HCT116 (cell line): Measurements from ENCODE around the gene NUMA1. TPM values are rescaled to one million over a fixed set of nuclear protein-coding genes. Genes with fewer than 3 reads are reported as not detected.

Source experiments
- ATAC-seq: fragments of 200-7000 bp; cut with Tn5 transposase; 2 replicates; pipeline ENCODE4 v1.9.1; 2020; ENCODE audit warnings: mild to moderate bottlenecking, moderate library complexity
- BruUV-seq: library from RNA; stranded (reverse); fragments of 400-500 nt; replicated peaks from 2 replicates; lab custom pipeline; 2021; lab: Mats Ljungman, UMichigan
- CTCF ChIA-PET: fragments of 300-600 bp; sonication (Branson Sonifier 250); formaldehyde crosslinking; loops from one replicate; lab custom pipeline; 2021; ENCODE audit warnings: antibody characterized with exemption; lab: Charles Lee
- POLR2A ChIA-PET: fragments of 300-600, 350-600 bp; sonication (Branson Sonifier 250); formaldehyde crosslinking; loops from one replicate; lab custom pipeline; 2021; ENCODE audit warnings: antibody characterized with exemption; lab: Charles Lee
- RAD21 ChIA-PET, 2 experiments: fragments of 300-600 bp; sonication (Branson Sonifier 250); formaldehyde crosslinking; loops; one replicate each; lab custom pipeline; 2023; ENCODE audit warnings: low total read pairs in 2 of 2; ENCODE audit not compliant: uncharacterized antibody in 2 of 2, unreplicated experiment in 2 of 2, low non-redundant PET in 1 of 2; lab: Charles Lee
- DNase-seq: peaks from one replicate; pipeline ENCODE4 v3.0.0-alpha.2; 2010; ENCODE audit warnings: low read depth, low spot score
- H2AFZ ChIP-seq: fragments of 200-600 bp; shearing (Covaris generic), sonication (generic); 2 replicates; pipeline ENCODE4 v1.6.1; 2017; ENCODE audit warnings: low read depth, mixed run types, mixed read lengths, antibody characterized with exemption, low read length; ENCODE audit not compliant: poor library complexity, severe bottlenecking
- H3K27ac ChIP-seq: 2 replicates; pipeline ENCODE4 v1.5.1; 2012; ENCODE audit warnings: low read depth, low read length
- H3K27me3 ChIP-seq: fragments of 200-600 bp; sonication (generic); 2 replicates; pipeline ENCODE4 v1.6.1; 2016; ENCODE audit warnings: mixed run types, low read length, mixed read lengths; ENCODE audit not compliant: insufficient read depth
- H3K36me3 ChIP-seq, 2 experiments: fragments of 200-500 bp in 1 of 2; fragments of 200-600 bp in 1 of 2; sonication (Bioruptor generic) in 1 of 2; sonication (generic) in 1 of 2; 2 replicates each; pipeline versions ENCODE4 v1.5.1 to v1.6.1; 2014 to 2016; ENCODE audit warnings: low read length in 2 of 2, inconsistent platforms in 1 of 2, mixed read lengths in 1 of 2, mixed run types in 1 of 2; ENCODE audit not compliant: insufficient read depth in 2 of 2, control insufficient read depth in 1 of 2
- H3K4me1 ChIP-seq, 2 experiments: fragments of 200-600 bp in 1 of 2; sonication (generic) in 1 of 2; 2 replicates each; pipeline versions ENCODE4 v1.5.1 to v1.6.1; 2012 to 2017; ENCODE audit warnings: low read length in 2 of 2, inconsistent platforms in 1 of 2, mild to moderate bottlenecking in 1 of 2, mixed read lengths in 1 of 2, mixed run types in 1 of 2, moderate library complexity in 1 of 2; ENCODE audit not compliant: insufficient read depth in 2 of 2, control insufficient read depth in 1 of 2
- H3K4me2 ChIP-seq: fragments of 200-600 bp; sonication (generic); 2 replicates; pipeline ENCODE4 v1.6.1; 2017; ENCODE audit warnings: mixed run types, low read length, mixed read lengths
- H3K4me3 ChIP-seq, 2 experiments: fragments of 200-600 bp in 1 of 2; sonication (generic) in 1 of 2; replicated peaks in 1 of 2; 2 replicates each; pipeline ENCODE4 v1.5.1; 2011 to 2016; ENCODE audit warnings: low read length in 2 of 2, control low read depth in 1 of 2, low read depth in 1 of 2, mild to moderate bottlenecking in 1 of 2, mixed read lengths in 1 of 2, mixed run types in 1 of 2
- H3K79me2 ChIP-seq: fragments of 200-600 bp; sonication (generic); 2 replicates; pipeline ENCODE4 v1.6.1; 2017; ENCODE audit warnings: mild to moderate bottlenecking, mixed run types, low read length, moderate library complexity, mixed read lengths; ENCODE audit not compliant: insufficient read depth
- H3K9ac ChIP-seq: fragments of 200-600 bp; sonication (generic); 2 replicates; pipeline ENCODE4 v1.6.1; 2016; ENCODE audit warnings: low read length, mixed read lengths
- H3K9me2 ChIP-seq: fragments of 200-600 bp; sonication (generic), shearing (Covaris generic); 2 replicates; pipeline ENCODE4 v1.6.1; 2017; ENCODE audit warnings: mixed run types, mild to moderate bottlenecking, moderate library complexity; ENCODE audit not compliant: insufficient read depth
- H3K9me3 ChIP-seq, 2 experiments: fragments of 200-500 bp in 1 of 2; fragments of 200-600 bp in 1 of 2; sonication (Bioruptor generic) in 1 of 2; sonication (generic) in 1 of 2; 2 replicates each; pipeline ENCODE4 v1.6.1; 2014 to 2017; ENCODE audit warnings: low read length in 2 of 2, mixed read lengths in 2 of 2, inconsistent platforms in 1 of 2, low read depth in 1 of 2, mild to moderate bottlenecking in 1 of 2, mixed run types in 1 of 2, moderate library complexity in 1 of 2; ENCODE audit not compliant: control insufficient read depth in 1 of 2, insufficient read depth in 1 of 2
- H4K20me1 ChIP-seq: fragments of 200-600 bp; sonication (generic), shearing (Covaris generic); 2 replicates; pipeline ENCODE4 v1.6.1; 2017; ENCODE audit warnings: mixed run types, mild to moderate bottlenecking, moderate library complexity; ENCODE audit not compliant: insufficient read depth
- CBX3 ChIP-seq: IDR thresholded peaks from 2 replicates; pipeline ENCODE4 v1.6.1; 2012; ENCODE audit warnings: low read depth
- CEBPB ChIP-seq: IDR thresholded peaks from 2 replicates; pipeline ENCODE4 v1.6.1; 2012; ENCODE audit warnings: low read depth
- EGR1 ChIP-seq: IDR thresholded peaks from 2 replicates; pipeline ENCODE4 v1.6.1; 2012; ENCODE audit warnings: low read depth
- ELF1 ChIP-seq: IDR thresholded peaks from 2 replicates; pipeline ENCODE4 v1.6.1; 2012; ENCODE audit warnings: low read depth, borderline replicate concordance
- EZH2 ChIP-seq: fragments of 200-600 bp; sonication (generic); IDR thresholded peaks from 2 replicates; pipeline ENCODE4 v1.6.1; 2017; ENCODE audit warnings: antibody characterized with exemption, mixed run types
- POLR2A ChIP-seq: IDR thresholded peaks from 2 replicates; pipeline ENCODE4 v1.7.0; 2011; ENCODE audit warnings: borderline replicate concordance; ENCODE audit not compliant: insufficient read depth, insufficient read length; ENCODE audit errors: extremely low read depth
- RAD21 ChIP-seq: IDR thresholded peaks from 2 replicates; pipeline ENCODE4 v1.6.1; 2012; ENCODE audit warnings: low read depth, mild to moderate bottlenecking
- SIN3A ChIP-seq: IDR thresholded peaks from 2 replicates; pipeline ENCODE4 v1.6.1; 2012; ENCODE audit warnings: low read depth
- SP1 ChIP-seq: IDR thresholded peaks from 2 replicates; pipeline ENCODE4 v1.6.1; 2012; ENCODE audit warnings: low read depth
- SRF ChIP-seq: IDR thresholded peaks from 2 replicates; pipeline ENCODE4 v1.6.1; 2012; ENCODE audit warnings: low read depth
- TCF7L2 ChIP-seq: IDR thresholded peaks from 2 replicates; pipeline ENCODE4 v1.7.0; 2011; ENCODE audit warnings: borderline replicate concordance, inconsistent platforms; ENCODE audit not compliant: insufficient read depth, insufficient read length; ENCODE audit errors: extremely low read depth
- YY1 ChIP-seq: IDR thresholded peaks from 2 replicates; pipeline ENCODE4 v1.6.1; 2011; ENCODE audit warnings: low read length, low read depth, moderate library complexity, mild to moderate bottlenecking; ENCODE audit not compliant: insufficient replicate concordance; ENCODE audit errors: extremely low read depth
- ZFX ChIP-seq: fragments of 450-650 bp; IDR thresholded peaks from 2 replicates; pipeline ENCODE4 v1.6.1; 2017
- ZNF274 ChIP-seq: fragments of 200-500 bp; sonication (Bioruptor generic); IDR thresholded peaks from 2 replicates; pipeline ENCODE4 v1.6.1; 2014; ENCODE audit warnings: mild to moderate bottlenecking, low read depth, low read length, inconsistent platforms
- intact Hi-C: fragments of 100-400 bp; cut with micrococcal nuclease; formaldehyde crosslinking; loops from 2 replicates; pipeline ENCODE4 v1.10.0; 2022
- total RNA-seq: library from RNA; stranded (reverse); gene quantifications from one replicate; pipeline ENCODE4 v1.2.1, GENCODE V29; 2021; ENCODE audit not compliant: unreplicated experiment
- TF ChIP-seq, protein P1 (sequence below): IDR thresholded peaks from 2 replicates; pipeline ENCODE4 v1.6.1; 2012
- TF ChIP-seq, protein P2 (sequence below): IDR thresholded peaks from 2 replicates; pipeline ENCODE4 v1.6.1; 2012
- TF ChIP-seq, protein P3 (sequence below), 3 experiments: fragments of 200-600 bp in 1 of 3; sonication (generic) in 1 of 3; IDR thresholded peaks in 2 of 3; conservative IDR thresholded peaks in 1 of 3; 2 replicates each; pipeline ENCODE4 v1.5.1; 2012 to 2017; ENCODE audit warnings: low read depth in 2 of 3, low read length in 2 of 3, antibody characterized with exemption in 1 of 3, borderline replicate concordance in 1 of 3, control low read depth in 1 of 3, mild to moderate bottlenecking in 1 of 3, mixed read lengths in 1 of 3, mixed run types in 1 of 3, moderate library complexity in 1 of 3; ENCODE audit not compliant: insufficient read depth in 1 of 3
- TF ChIP-seq, protein P4 (sequence below): IDR thresholded peaks from 2 replicates; pipeline ENCODE4 v1.6.1; 2011; ENCODE audit warnings: mild to moderate bottlenecking, low read length, moderate library complexity; ENCODE audit not compliant: insufficient replicate concordance; ENCODE audit errors: extremely low read depth

The NUMA1 gene
- total RNA-seq, 1 experiment from 2014 or later, result 133 TPM

DNA sequence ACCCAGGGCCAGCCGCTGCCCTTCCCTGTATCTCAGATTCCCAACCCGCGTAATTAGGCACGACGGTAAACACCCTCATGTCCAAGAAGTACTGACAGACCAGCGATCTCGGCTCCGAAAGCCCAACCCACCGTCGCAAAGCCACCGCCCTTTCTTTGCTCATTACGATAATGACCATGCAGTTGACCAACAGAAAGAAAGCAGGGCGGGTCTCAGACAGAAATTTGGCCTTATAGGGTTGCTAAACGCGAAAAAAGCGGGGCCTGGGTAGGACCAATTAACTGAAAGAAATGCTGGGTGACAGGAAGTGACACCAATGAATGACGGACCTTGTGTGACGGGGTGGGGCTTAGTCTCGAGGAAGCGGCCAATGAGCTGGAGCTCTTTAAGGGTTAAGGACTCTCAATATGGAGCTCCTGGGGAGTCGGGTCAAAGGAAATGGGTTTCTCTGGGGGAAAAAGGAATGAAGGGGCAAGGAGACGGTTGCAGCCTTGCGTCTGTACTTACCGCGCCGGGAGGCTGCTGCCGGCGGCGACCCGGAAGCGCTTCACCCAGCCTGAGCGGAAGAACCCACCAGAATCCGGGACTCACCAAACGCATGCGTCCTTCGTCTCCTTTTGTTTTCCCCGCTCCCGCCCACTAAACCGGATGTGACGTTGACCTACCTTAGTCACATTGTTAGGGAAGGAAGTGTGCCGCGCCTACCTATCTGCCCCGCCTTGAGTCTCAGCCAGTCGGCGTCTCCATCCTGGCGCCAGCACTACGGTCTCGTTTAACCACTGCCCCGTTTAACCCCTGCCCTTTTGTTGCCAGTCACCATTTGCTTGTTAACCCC, 32.0 kb upstream of the NUMA1 start, which contains the start of gene ANAPC15 (continued):
- TF ChIP-seq, protein P1, sequence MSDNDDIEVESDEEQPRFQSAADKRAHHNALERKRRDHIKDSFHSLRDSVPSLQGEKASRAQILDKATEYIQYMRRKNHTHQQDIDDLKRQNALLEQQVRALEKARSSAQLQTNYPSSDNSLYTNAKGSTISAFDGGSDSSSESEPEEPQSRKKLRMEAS, result peak; percentile 41; the same call in 1 of the 2 replicates
- TF ChIP-seq ZFX (peak; percentile 1; the same call in 1 of the 2 replicates), SIN3A (peak; percentile 68), SRF (peak; percentile 99), POLR2A (peak; percentile 94), EGR1 (peak; percentile 81), SP1 (peak; percentile 94), ELF1 (peak; percentile 71; the same call in 1 of the 2 replicates), YY1 (no peak)
- TF ChIP-seq, protein P2, sequence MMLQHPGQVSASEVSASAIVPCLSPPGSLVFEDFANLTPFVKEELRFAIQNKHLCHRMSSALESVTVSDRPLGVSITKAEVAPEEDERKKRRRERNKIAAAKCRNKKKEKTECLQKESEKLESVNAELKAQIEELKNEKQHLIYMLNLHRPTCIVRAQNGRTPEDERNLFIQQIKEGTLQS, result no peak
- TF ChIP-seq, all 23 proteins: peak for 11

DNA sequence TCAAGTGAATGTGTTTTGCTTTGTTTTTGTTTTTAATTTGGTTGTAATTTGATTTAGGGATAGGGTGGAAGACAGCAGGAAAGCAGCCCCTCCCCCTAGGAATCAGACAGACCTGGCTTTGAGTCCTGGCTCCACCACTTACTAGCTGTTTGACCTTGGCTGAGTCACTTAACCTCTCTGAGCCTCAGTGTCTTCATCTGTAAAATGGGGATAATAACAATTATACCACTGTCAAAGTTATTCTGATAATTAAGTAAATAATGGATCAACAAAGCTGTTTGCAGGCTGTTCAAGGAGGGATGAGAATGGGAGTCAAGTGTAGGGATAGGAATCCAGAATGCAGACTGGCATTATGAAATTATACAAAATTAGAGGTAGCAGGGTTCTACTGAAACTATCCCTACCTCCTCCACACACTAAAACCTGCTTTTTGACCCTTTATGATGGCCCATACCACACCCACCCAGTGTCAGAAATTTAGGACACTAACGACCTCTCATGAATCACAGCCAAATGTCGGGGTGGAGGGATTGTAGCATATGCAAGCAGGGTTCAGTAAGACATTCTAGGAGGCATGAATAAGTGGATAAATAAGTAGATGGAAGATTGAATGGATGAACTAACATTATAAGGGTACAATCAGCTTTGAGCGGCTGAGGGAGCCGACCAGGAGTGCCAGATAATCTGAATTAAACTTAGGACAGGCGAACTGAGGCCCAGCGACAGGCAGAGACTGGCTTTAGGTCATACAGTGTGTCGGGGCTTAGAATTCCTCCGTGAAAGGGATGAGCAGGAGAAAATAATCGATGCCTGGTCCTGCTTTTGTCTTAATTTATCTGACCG, 31.2 kb upstream of the NUMA1 start:
- H3K9me2 ChIP-seq, result no peaks in the 10 kb centered on the region
- H3K9ac ChIP-seq, result peak overlapping the region; percentile 83
- peak overlapping the region; percentile 60 to 82 for H3K4me3 ChIP-seq
- ATAC-seq (peak; percentile 8; the same call in 1 of the 2 replicates), DNase-seq (no peak)
- no peaks in the 10 kb centered on the region for H3K27me3 ChIP-seq
- H3K79me2 ChIP-seq, result no peaks in the 10 kb centered on the region
- peaks cover 4 to 20% of the 10 kb centered on the region in 2 experiments; a peak in 3 of 4 replicates for H3K4me1 ChIP-seq
- H2AFZ ChIP-seq, result no peak overlapping the region
- peak overlapping the region; percentile 74 for H3K4me2 ChIP-seq
- H3K36me3 ChIP-seq, result no peaks in the 10 kb centered on the region
- no peaks in the 10 kb centered on the region for H3K9me3 ChIP-seq
- BruUV-seq, result TSS peak; percentile 92
- H4K20me1 ChIP-seq, result no peaks in the 10 kb centered on the region
- POLR2A ChIA-PET, result interaction anchor here (0.6 to 1.6 kb wide), 7 partner anchors 11 to 127 kb away, joined by 3 to 6 read pairs (median 3); no protein-coding TSS in a partner anchor
- peak overlapping the region; percentile 76 for H3K27ac ChIP-seq
- RAD21 ChIA-PET, result no interaction called here
- CTCF ChIA-PET, result interaction anchor here (1.0 to 1.5 kb wide), 2 partner anchors 86 to 319 kb away, joined by 4 read pairs; no protein-coding TSS in a partner anchor
- intact Hi-C loops, result loop anchor here (1.0 to 10.0 kb wide), 2 partner anchors 8 to 323 kb away; partner anchors contain the start of genes CLPB and LAMTOR1
- TF ChIP-seq ELF1, result no peak
- TF ChIP-seq, protein P3, sequence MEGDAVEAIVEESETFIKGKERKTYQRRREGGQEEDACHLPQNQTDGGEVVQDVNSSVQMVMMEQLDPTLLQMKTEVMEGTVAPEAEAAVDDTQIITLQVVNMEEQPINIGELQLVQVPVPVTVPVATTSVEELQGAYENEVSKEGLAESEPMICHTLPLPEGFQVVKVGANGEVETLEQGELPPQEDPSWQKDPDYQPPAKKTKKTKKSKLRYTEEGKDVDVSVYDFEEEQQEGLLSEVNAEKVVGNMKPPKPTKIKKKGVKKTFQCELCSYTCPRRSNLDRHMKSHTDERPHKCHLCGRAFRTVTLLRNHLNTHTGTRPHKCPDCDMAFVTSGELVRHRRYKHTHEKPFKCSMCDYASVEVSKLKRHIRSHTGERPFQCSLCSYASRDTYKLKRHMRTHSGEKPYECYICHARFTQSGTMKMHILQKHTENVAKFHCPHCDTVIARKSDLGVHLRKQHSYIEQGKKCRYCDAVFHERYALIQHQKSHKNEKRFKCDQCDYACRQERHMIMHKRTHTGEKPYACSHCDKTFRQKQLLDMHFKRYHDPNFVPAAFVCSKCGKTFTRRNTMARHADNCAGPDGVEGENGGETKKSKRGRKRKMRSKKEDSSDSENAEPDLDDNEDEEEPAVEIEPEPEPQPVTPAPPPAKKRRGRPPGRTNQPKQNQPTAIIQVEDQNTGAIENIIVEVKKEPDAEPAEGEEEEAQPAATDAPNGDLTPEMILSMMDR (IDR thresholded peaks at IDR 0.05 in 2 of 3, conservative IDR thresholded peaks at IDR 0.05 in 1 of 3; ENCODE audit: borderline replicate concordance in 1 of 3, insufficient read depth in 1 of 3, low read depth in 2 of 3, low read length in 2 of 3), result no peak
- TF ChIP-seq RAD21, result no peak
- TF ChIP-seq, protein P4, sequence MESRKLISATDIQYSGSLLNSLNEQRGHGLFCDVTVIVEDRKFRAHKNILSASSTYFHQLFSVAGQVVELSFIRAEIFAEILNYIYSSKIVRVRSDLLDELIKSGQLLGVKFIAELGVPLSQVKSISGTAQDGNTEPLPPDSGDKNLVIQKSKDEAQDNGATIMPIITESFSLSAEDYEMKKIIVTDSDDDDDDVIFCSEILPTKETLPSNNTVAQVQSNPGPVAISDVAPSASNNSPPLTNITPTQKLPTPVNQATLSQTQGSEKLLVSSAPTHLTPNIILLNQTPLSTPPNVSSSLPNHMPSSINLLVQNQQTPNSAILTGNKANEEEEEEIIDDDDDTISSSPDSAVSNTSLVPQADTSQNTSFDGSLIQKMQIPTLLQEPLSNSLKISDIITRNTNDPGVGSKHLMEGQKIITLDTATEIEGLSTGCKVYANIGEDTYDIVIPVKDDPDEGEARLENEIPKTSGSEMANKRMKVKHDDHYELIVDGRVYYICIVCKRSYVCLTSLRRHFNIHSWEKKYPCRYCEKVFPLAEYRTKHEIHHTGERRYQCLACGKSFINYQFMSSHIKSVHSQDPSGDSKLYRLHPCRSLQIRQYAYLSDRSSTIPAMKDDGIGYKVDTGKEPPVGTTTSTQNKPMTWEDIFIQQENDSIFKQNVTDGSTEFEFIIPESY, result no peak
- TF ChIP-seq EZH2, result no peak
- TF ChIP-seq ZFX, result peak; percentile 54
- no peak for TF ChIP-seq TCF7L2
- TF ChIP-seq ZNF274, result no peak
- no peak for TF ChIP-seq CBX3
- no peak for TF ChIP-seq CEBPB
- TF ChIP-seq POLR2A, result no peak
